Large intestine (tissue), 3 donors: ENCODE measurements around the gene FBXO41. TPM values are rescaled to one million over a fixed set of nuclear protein-coding genes. Genes with fewer than 3 reads are reported as not detected.

ENCODE experiments used
- DNase-seq, 2 donors: peaks; one replicate each; pipeline versions ENCODE4 v3.0.0 to v3.0.0-alpha.2; 2013
- H3K27ac ChIP-seq: one replicate; pipeline ENCODE4 v1.5.1; 2013; ENCODE audit warnings: low read length
- H3K27me3 ChIP-seq: 2 replicates; pipeline ENCODE4 v1.6.1; 2013; ENCODE audit warnings: low read length; ENCODE audit not compliant: control insufficient read depth, insufficient read depth
- H3K36me3 ChIP-seq: 2 replicates; pipeline ENCODE4 v1.6.1; 2013; ENCODE audit warnings: low read length; ENCODE audit not compliant: control insufficient read depth, insufficient read depth
- H3K4me1 ChIP-seq: one replicate; pipeline ENCODE4 v1.6.1; 2013; ENCODE audit warnings: low read length; ENCODE audit not compliant: control insufficient read depth, insufficient read depth
- H3K4me3 ChIP-seq: one replicate; pipeline ENCODE4 v1.5.1; 2013; ENCODE audit warnings: low read length
- H3K9me3 ChIP-seq: one replicate; pipeline ENCODE4 v1.6.1; 2013; ENCODE audit warnings: mild to moderate bottlenecking, low read depth, low read length, moderate library complexity; ENCODE audit not compliant: control insufficient read depth
- WGBS: methylation state at CpG from one replicate; pipeline ENCODE4 v1.1.5; 2013; ENCODE audit warnings: low lambda C conversion rate; ENCODE audit not compliant: insufficient coverage; 5-methylcytosine and 5-hydroxymethylcytosine counted together
- polyA plus RNA-seq: library from polyadenylated mRNA; unstranded; fragments of 120-200 nt; gene quantifications from one replicate; pipeline ENCODE4 v1.2.1, GENCODE V29; 2013

The FBXO41 gene
- polyA plus RNA-seq, 1 donor: 2.4 TPM

- Histone ChIP-seq H3K9me3 (peaks cover 3% of the 10 kb centered on the region), H3K4me3 (no peak overlapping the region), H3K36me3 (no peaks in the 10 kb centered on the region), H3K27me3 (peaks cover 3% of the 10 kb centered on the region), H3K4me1 (no peaks in the 10 kb centered on the region), H3K27ac (no peak overlapping the region)
- no peak for DNase-seq
- no CpG with 5 or more reads among the region's 4 CpGs for WGBS
These were observed 22.1 kb downstream of the FBXO41 start for GRCh38 chr2:73262108-73262651.

- peak in 1 of 2 donors; percentile 37 for DNase-seq
- H3K27me3 ChIP-seq: no peaks in the 10 kb centered on the region
- H3K36me3 ChIP-seq: no peaks in the 10 kb centered on the region
- no peaks in the 10 kb centered on the region for H3K9me3 ChIP-seq
- no peak overlapping the region for H3K4me3 ChIP-seq
- no CpG with 5 or more reads among the region's 17 CpGs for WGBS
- H3K4me1 ChIP-seq: no peaks in the 10 kb centered on the region
- no peak overlapping the region for H3K27ac ChIP-seq
These were observed 23.8 kb downstream of the FBXO41 start for GRCh38 chr2:73260338-73260984.

GRCh38 chr2:73259704-73260337 lies 24.5 kb downstream of the FBXO41 start:
- 100% methylated on average over 1 of the region's 4 CpGs for WGBS
- peaks cover 2% of the 10 kb centered on the region for H3K36me3 ChIP-seq
- DNase-seq: no peak
- H3K4me1 ChIP-seq: no peaks in the 10 kb centered on the region
- no peaks in the 10 kb centered on the region for H3K9me3 ChIP-seq
- no peaks in the 10 kb centered on the region for H3K27me3 ChIP-seq
- H3K27ac ChIP-seq: no peak overlapping the region
- no peak overlapping the region for H3K4me3 ChIP-seq

DNA sequence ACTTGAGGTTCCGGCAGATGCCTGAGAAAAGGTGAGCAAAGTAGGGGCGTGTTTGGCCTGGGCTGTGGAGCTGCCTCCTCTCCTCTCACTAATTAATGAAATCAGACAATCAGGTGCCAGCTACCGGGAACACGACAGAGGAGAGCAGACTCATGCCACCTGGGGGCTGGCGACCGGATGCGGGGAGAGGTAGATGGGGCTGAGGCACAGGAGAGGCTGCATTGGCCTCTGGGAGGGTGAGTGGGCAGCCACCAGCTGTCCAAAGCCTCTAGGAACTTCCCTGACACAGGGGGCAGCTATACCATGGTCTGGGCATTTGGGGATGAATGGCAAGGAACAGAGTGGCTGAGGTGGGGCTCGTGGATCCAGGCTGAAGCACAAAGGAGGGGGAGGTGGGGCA lies 25.0 kb downstream of the FBXO41 start:
- no CpG with 5 or more reads among the region's 8 CpGs for WGBS
- no peaks in the 10 kb centered on the region for H3K27me3 ChIP-seq
- H3K4me1 ChIP-seq: no peaks in the 10 kb centered on the region
- peaks cover 8% of the 10 kb centered on the region for H3K36me3 ChIP-seq
- no peak for DNase-seq
- no peaks in the 10 kb centered on the region for H3K9me3 ChIP-seq
- H3K27ac ChIP-seq: no peak overlapping the region
- H3K4me3 ChIP-seq: no peak overlapping the region

DNA sequence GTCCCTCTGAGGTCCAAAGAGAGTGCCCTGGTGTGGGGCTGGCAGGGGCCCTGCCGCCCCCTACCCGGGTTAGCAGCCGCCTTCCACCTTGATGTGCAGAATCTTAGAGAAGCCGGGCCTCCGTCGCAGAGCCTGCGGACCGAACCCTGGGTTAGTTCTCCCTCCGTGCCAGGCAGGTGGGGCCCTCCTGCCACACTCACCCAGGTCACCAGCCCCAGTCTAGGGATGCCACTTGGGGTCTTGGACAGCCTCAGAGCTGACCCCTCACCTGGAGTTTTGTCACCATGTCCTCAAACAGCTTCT lies 25.4 kb downstream of the FBXO41 start:
- DNase-seq: no peak
- Histone ChIP-seq H3K4me3 (no peak overlapping the region), H3K4me1 (no peaks in the 10 kb centered on the region), H3K27me3 (no peaks in the 10 kb centered on the region), H3K9me3 (no peaks in the 10 kb centered on the region), H3K36me3 (peaks cover 12% of the 10 kb centered on the region), H3K27ac (no peak overlapping the region)
- no CpG with 5 or more reads among the region's 9 CpGs for WGBS

- Histone ChIP-seq H3K4me3 (no peak overlapping the region), H3K9me3 (no peaks in the 10 kb centered on the region), H3K27ac (no peak overlapping the region), H3K4me1 (no peaks in the 10 kb centered on the region), H3K36me3 (peaks cover 17% of the 10 kb centered on the region), H3K27me3 (no peaks in the 10 kb centered on the region)
- WGBS: no CpG with 5 or more reads among the region's 8 CpGs
- no peak for DNase-seq
These were observed 25.9 kb downstream of the FBXO41 start for GRCh38 chr2:73258186-73258912.

- H3K4me1 ChIP-seq: no peaks in the 10 kb centered on the region
- DNase-seq: no peak
- peaks cover 25% of the 10 kb centered on the region for H3K36me3 ChIP-seq
- no peaks in the 10 kb centered on the region for H3K27me3 ChIP-seq
- no peak overlapping the region for H3K27ac ChIP-seq
- no CpG with 5 or more reads among the region's 10 CpGs for WGBS
- no peak overlapping the region for H3K4me3 ChIP-seq
- H3K9me3 ChIP-seq: no peaks in the 10 kb centered on the region
These were observed 26.7 kb downstream of the FBXO41 start for GRCh38 chr2:73257425-73258125.

DNA sequence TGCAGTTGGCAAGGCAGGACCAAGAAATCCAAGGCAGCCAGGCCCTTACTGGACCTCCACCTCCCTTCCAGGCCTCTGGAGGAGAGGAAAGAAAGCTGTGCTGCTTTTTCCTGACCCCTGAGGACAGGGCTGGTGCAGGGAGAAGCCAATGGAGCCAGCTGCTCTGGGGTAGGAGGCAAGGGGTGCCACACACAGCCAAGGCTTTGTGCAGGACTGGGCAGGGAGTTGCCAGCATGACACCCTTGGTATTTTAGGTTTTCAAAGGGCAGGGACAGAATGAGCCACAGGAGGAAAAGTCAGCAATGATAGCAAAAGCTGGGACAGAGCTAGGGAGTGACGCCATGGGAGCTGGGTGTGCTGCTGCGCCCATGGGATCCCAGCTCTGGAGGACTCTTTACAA lies 27.3 kb downstream of the FBXO41 start:
- no peak overlapping the region for H3K4me3 ChIP-seq
- no peaks in the 10 kb centered on the region for H3K4me1 ChIP-seq
- H3K36me3 ChIP-seq: peaks cover 29% of the 10 kb centered on the region
- no peak for DNase-seq
- H3K9me3 ChIP-seq: no peaks in the 10 kb centered on the region
- H3K27ac ChIP-seq: no peak overlapping the region
- whole genome bisulfite sequencing: no CpG with 5 or more reads among the region's 2 CpGs
- H3K27me3 ChIP-seq: no peaks in the 10 kb centered on the region

DNA sequence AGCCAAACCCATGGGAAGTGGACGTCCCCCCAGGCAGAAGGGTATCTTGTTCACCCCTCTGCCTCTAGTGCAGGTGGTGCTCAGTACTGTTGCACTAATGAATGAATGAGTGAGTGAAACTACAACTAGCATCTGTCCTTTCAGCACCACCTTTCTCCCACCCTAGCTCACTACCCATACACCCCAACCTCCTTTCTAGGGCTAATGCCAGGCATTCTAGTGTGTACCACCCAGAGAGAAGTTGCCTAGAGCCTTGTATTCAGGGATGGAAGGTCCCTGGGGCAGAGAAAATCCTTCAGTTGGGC lies 27.7 kb downstream of the FBXO41 start:
- no peak overlapping the region for H3K27ac ChIP-seq
- no CpG with 5 or more reads among the region's 1 CpG for WGBS
- H3K4me3 ChIP-seq: no peak overlapping the region
- no peak for DNase-seq
- no peaks in the 10 kb centered on the region for H3K4me1 ChIP-seq
- no peaks in the 10 kb centered on the region for H3K9me3 ChIP-seq
- no peaks in the 10 kb centered on the region for H3K27me3 ChIP-seq
- H3K36me3 ChIP-seq: peaks cover 29% of the 10 kb centered on the region

- DNase-seq: no peak
- H3K4me3 ChIP-seq: no peak overlapping the region
- no peaks in the 10 kb centered on the region for H3K4me1 ChIP-seq
- H3K9me3 ChIP-seq: no peaks in the 10 kb centered on the region
- no CpG with 5 or more reads among the region's 5 CpGs for WGBS
- H3K36me3 ChIP-seq: peaks cover 34% of the 10 kb centered on the region
- H3K27ac ChIP-seq: no peak overlapping the region
- H3K27me3 ChIP-seq: no peaks in the 10 kb centered on the region
These were observed 28.2 kb downstream of the FBXO41 start for GRCh38 chr2:73255907-73256617.
